Activated CD8-positive, alpha-beta memory T cell treated with anti-CD3 and anti-CD28 coated beads, Interleukin-2, amount 50 U/mL, for 48 hours (primary cell): ENCODE measurements around the gene PMFBP1.
"Not testable (repeated sequence)": the region's sequence is repeated elsewhere in the genome, so short reads cannot be mapped to it uniquely, and the experiment has no call there.

ENCODE experiments used
- DNase-seq: peaks from one replicate; pipeline ENCODE4 v3.0.0-alpha.2; 2020

PMFBP1 gene

DNA sequence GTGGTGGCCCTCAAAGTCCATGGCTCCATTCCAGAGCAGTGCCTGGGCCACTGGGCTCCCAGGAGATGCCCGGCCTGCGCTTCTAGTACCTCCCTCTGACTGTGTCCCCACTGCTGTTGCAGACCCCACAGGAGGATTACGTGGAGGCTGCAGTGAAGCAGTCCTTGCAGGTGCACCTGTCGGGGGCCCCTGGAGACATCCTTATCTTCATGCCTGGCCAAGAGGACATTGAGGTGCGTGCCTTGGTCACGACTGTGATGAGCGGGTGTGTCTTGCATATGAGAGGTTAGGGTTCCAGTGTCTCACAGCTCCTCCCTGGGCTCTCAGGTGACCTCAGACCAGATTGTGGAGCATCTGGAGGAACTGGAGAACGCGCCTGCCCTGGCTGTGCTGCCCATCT lies 67.0 kb downstream of the PMFBP1 start:
- DNase-seq = no peak

DNA sequence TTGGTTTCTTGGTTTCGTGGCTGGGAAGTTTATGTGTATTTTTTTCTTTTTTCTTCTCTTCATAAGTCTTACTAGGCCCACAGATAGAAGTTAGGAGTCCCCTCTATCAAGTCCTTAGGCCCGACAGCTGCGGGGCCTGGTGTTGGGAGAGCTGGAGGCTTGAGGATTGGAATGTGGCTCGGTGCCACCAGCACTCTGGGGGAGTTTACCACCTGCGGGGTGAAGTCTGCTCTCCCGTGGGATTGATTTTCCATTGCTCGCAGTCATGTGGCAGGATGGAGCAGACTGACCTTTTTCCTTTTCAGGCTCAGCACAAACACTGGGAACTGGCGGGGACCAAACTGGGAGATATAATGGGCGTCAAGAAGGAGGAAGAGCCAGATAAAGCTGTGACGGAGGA lies 70.8 kb downstream of the PMFBP1 start:
- DNase-seq = no peak

DNA sequence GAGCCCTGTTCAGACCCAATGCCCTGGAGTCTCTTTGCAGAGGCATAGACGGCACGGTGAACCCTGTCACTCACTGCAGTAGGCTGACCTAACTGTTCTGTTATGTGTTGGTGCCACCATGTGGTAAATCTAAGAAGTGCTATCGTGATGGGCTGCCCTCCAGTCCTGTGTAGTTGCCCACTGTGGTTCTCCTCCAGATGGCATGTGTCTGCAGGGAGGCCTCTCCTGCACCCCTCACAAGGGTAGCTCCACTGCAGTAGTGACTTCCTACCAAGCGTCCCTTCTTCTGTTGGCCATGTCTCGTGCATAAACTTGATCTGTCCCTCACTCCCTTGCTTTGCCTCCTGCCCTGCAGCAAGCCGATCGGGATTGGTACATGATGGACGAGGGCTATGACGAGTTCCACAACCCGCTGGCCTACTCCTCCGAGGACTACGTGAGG lies 72.6 kb downstream of the PMFBP1 start:
- DNase-seq = peak; percentile 62

DNA sequence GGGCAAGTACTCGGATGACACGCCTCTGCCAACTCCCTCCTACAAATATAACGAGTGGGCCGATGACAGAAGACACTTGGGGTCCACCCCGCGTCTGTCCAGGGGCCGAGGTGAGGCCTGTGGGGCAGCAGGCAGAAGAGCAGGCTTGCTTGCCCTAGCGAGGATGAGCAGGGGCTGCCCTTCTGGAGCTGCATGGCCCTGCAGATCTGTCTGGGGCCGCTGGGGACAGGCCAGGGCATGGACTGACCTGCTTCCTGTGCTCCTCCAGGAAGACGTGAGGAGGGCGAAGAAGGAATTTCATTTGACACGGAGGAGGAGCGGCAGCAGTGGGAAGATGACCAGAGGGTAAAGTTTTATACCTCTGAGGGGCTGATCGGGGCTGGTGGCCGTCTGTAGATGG lies 73.0 kb downstream of the PMFBP1 start:
- no peak for DNase-seq

DNA sequence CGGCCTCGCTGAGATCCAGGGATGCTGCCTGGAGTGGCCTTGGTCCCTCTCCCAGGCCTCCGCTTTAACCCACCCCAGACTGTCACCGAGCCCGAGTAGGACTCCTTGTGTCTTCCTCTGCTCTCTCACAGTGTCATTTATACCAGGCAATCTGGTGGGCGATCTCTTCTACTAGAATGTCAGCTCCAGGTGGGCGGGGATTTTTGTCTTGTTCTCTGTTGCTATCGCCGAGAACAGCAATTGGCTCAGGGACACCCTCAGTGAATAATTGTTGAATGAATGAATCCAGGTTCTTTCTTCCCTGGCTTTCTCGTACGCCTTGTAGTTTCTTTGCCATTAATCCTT lies 77.7 kb downstream of the PMFBP1 start:
- DNase-seq = no peak

DNA sequence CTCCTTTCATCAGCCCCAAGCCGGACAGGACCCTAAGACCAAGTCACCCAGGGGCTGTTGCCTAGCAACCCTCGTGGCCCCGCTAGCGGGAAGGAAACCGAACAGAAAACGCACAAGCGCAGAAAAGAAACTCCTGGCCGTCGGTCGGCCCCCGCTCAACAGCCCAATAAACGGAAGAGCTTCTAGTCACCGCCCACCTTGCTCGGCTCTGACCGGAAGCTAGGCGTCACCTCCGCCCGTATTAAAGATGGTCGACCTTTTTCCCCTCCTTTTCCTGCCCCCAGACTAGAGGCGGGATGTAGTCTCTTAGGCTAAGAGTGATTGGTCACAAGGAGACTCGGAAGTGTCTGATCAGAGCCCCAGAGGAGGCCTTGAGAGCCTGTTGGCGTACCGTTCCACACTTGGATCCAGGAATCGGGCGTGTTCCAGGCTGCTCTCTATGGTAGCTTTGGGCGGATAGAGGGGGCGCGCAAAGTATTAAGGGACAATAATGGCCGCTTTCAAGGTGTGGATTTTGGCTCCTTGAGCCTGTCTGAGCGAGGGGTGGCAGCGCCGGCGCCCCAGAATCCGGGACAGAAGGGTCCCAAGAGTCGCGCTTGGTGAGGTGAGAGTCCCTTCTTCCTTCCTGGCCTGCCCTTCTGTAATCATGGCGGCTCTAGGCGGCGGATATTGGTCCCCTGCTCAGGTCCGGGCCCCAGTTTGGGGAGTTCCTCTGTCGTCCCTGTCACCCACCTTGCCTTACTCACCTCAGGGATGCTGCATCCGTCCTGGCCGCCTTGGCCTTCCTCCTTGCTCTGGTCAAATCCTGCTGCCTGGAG lies 78.3 kb downstream of the PMFBP1 start, which contains the start of the genes DHX38 and TXNL4B:
DHX38 (plus strand) TSS at position 400 of the 818 bp plus-strand sequence. CDS start 2,311 bp downstream, outside the sequence.
TXNL4B (minus strand) TSS at position 173 of the 818 bp plus-strand sequence. CDS start 2,871 bp downstream, outside the sequence.
- peak; percentile 89 for DNase-seq

DNA sequence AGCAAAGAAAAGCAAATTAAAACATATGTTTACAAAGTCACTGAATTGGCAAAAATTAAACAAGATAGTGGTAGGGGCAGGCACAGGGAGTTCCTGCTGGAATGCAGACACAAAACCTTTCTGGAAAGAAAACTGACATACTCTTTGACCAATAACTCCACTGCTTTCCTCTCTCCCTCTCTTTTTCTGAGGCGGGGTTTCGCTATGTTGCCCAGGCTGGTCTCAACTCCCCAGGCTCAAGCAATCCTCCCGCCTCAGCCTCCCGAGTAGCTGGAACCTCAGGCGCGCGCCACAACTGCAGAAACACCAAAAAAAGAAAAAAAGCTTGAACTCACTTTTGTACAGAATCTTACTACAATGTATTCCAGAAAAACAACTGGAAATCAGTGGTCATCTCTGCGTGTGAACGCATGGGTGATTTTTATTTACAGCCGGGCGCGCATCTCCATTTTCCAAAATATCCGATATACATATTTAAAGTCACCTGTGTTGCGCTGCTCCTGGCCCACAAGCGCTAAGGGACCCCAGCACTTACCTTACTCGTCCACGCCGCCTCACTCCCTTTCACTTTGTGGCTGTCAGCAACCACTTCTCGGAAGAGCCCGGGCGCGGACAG lies 79.0 kb downstream of the PMFBP1 start:
- DNase-seq = no peak

DNA sequence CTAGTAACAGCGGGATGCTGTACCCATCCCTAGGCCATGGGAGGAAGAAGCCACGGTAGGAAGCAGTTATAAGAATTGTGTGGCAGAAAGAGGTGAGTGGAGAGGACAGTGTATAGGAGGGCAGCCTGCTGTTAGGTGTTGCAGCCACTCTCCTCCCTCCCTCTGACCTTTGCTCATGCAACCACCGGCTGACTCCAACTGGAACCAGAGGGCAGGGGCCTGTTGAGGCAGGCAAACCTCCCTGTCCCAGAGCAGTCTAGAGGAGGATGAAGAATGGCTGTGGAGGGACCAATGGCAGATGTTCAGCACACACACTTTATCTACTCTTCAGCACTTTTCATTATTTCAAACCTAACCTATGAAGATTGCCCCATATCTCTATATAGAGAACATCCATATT lies 80.7 kb downstream of the PMFBP1 start:
- no peak for DNase-seq

DNA sequence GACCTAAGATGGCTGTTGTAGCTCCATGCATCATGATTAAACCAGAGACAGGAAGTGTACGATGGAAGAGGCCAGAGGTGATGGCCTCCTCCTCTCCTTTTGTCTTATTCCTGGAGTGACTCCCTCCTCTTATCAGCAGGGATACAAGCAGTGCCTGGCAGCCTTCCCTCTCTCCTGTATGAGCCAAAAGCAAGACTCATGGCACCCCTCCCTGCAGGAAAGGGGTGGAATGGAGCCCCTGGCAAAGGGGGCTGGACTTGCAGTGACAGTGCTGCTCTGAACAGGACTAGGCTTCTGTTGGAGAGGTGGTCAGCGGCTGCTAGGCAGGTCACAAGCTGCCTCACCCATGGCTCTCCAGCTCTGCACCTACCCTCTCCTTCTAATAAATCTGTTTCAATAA lies 87.0 kb downstream of the PMFBP1 start:
- no peak for DNase-seq

DNA sequence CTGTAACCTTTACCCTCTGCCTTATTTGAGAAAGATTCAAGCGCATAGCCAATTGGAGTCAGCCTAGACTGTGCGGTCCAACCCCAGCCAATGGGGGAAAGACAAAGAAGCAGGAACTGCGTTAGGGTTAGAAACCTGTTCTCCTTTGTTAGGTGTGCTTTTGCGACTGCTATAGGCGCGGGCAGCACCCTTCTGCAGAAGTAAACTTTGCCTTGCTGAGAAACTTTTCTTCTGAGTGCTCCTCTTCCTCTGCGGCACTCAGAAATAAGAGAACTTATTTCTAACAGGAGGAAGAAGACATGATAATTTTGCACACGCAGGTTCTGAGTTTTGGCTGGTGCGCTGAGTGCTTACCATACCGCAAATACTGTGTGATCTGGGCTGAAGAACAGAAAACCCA lies 87.5 kb downstream of the PMFBP1 start:
- no peak for DNase-seq

DNA sequence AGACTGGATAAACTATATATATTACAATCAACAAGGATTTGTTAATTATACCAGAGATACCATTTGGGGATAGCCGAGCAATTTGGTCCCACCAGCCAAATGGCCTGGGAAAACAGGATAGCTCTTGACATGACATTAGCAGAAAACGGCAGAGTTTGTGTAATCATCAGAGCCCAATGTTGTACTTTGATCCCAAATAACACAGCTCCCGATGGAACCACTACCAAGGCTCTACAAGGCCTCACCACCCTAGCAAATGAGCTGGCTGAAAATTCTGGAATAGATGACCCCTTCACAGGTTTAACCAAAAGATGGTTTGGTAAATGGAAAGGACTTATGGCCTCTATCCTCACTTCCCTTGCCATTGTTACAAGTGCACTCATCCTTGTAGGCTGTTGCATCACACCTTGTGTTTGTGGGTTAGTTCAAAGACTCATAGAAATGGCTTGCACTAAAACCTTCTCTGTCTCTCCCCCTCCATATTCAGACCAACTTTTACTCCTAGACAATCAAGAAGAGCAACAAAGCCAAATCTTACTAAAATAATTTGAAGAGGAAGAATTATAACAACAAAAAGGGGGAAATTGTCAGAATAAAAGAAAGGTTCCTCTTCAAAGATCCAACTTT lies 88.1 kb downstream of the PMFBP1 start:
- no peak for DNase-seq

DNA sequence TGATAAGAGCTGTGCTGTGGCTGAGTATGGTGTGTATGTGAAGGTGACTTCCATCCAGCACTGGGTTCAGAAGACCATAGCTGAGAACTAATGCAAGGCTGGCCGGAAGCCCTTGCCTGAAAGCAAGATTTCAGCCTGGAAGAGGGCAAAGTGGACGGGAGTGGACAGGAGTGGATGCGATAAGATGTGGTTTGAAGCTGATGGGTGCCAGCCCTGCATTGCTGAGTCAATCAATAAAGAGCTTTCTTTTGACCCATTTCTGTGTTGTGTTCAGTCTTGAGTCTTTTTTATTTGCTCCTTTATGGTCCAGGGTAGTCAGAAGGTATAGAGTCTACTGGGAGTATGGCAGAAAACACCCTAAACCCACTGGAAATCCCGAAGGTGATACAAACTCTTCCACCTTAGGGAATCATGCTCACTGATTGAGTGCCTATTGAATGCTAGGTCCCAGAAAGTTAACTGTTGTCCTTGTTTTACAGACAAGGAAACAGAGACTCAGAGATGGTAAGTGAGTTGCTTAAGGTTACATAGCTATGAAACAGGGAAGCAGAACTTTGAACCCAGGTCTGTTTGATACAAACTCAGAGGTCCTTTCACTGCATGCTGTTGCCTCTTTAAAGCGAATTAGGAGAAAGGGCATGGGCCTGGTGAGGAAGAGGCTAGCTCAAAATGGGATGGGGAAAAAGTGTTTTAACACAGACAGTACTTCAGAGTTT lies 94.8 kb downstream of the PMFBP1 start:
- DNase-seq = not testable (repeated sequence)

DNA sequence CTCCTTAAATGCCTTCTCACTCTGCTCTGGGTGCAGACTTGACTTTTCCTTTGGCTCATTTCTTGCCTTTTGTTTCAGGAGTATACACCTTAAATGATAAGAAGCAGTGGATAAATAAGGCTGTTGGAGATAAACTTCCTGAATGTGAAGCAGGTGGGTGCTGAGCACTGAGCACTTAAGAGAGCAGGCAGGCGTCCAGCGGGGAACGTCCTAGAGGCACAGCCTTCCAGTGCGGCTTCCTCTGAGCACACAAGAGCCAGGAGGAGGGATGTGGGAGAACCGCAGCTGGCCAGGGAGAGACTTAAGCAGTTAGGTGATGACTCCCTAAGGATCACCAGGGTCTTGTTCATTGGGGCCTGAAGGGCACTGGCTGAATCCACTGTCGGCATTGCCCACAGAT lies 96.9 kb downstream of the PMFBP1 start:
- DNase-seq = not testable (repeated sequence)

DNA sequence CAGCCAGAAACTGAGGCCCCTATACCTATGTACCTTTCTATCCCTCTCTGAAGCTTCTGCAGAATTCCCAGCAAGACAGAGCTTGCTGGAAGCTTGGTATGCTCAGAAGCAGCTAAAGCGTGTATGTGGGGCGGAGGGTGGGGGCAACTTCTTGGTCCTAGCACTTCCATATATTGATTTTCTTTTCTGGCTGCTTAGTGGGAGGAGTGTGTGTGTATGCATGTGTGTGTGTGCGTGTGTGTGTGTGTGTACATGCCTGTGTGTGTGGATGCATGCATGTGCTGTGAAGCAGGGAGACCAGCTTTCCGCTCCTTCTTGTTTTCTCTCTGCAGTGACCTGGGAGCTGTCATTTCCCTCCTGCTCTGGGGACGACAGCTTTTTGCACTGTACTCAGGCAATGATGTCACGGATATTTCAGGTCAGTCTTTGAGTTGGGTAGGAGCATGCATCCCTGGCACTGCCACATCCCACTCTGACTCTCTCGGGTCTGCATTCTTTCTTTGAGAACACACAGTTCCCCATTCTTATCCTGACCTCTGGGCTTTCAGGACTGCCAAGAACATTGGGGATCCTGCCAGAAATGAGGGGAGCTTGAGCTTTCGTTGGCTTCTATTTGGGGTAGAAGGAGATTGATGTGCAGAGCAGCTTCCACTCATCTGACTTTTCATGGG lies 98.3 kb downstream of the PMFBP1 start:
- no peak for DNase-seq

DNA sequence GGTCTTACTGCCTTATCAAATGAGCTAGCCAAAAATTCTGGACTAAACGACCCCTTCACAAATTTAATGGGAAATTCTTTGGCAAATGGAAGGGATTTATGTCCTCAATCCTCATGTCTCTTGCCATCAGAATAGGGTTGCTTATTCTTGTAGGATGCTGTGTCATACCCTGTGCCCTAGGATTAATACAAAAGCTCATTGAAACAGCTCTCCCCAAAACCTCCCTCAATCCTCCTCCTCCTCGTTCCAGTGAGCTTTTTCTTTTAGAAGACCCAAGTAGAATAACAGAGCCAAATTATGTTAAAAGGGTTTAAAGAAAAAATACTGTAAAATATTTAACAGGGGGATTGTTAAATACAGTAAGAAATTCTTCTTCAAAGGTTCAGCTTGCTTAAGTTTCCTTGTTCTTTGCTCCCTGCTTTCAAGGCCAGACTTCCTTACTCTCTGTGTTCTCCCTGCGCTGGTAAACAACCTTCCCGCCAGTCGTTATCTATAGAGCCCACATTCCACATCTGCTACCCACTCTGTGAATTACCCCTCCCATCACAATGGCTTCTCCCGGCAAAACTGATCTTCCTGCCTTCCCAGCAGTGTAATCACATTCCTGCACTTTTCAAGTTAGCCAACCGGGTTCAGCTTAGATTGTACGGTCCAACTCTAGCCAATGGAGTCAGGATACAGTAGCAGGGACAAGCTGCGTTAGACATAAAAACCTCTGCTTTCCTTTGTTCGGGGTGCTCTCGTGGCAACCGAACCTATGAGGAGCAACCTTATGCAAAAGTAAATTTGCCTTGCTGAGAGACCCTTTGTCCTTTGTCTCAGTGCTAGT lies 99.2 kb downstream of the PMFBP1 start:
- no peak for DNase-seq
